ENCODE results near the gene PTCD1.
"Not testable (repeated sequence)": the region's sequence is repeated elsewhere in the genome, so short reads cannot be mapped to it uniquely, and the experiment has no call there.

The PTCD1 gene

DNA sequence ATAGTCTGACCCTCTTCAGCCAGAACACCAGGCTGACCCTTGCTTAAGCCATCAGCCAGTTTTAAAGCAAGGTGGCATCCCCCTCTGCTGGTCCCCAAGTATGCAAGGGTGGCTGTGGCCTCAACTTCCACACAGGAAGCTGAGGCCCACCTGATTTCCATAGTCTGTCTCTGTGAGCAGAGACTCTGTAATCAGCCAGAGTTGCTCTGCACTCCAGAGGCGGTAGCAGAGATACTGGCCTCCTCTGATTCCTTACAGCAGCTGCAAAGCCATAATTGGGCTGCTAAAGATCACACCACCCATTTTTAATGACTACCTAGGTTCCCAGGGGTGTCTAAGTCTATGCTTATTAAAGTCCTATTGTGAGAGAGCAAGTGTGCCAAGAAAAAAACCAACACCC lies 32.0 kb downstream of the PTCD1 start:
- DNase-seq, result no peak

GRCh38 chr7:99404977-99405320 lies 33.6 kb downstream of the PTCD1 start:
- DNase-seq, result no peak

DNA sequence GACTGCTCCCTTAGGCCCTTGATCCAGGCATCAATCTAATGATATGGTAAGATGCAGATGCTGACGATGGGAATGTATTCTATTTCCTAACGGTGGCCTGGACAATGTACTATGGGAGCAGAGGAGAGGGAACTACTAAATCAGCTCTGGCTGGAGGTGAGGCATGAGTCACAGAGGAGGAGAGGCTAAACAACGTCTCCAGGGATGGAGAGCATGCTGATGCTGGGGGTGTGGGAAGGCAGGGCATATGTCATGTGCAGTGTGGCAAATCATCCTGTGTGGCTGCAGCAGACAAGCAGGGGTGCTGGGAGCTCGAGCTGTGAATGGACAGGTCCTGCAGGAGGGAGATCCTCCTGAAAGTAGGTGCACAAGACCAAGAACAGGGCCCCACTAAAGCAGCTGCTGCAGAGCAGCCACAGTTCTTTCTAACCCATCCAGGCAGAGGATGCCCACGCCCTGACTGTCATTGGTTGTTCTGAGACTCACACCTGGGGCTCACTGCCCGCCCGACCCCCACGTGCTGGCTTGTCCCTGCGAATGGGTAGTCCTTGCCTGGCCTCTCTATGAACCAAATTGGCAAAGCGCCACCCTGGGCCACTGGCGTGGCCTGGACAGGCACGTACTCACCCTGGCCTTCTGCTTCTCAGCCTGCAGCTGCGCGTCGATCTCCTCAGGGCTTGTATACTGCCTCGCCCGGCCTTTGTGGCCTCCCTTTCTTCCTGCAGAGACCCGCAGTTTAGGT lies 34.2 kb downstream of the PTCD1 start:
- DNase-seq, result no peak

GRCh38 chr7:99403764-99404163 lies 34.8 kb downstream of the PTCD1 start:
- no peak for DNase-seq

- DNase-seq, result no peak
Observed at GRCh38 chr7:99402854-99403253, 35.7 kb downstream of the PTCD1 start.

- no peak for DNase-seq
Observed at GRCh38 chr7:99399597-99399996, 39.0 kb downstream of the PTCD1 start.

DNA sequence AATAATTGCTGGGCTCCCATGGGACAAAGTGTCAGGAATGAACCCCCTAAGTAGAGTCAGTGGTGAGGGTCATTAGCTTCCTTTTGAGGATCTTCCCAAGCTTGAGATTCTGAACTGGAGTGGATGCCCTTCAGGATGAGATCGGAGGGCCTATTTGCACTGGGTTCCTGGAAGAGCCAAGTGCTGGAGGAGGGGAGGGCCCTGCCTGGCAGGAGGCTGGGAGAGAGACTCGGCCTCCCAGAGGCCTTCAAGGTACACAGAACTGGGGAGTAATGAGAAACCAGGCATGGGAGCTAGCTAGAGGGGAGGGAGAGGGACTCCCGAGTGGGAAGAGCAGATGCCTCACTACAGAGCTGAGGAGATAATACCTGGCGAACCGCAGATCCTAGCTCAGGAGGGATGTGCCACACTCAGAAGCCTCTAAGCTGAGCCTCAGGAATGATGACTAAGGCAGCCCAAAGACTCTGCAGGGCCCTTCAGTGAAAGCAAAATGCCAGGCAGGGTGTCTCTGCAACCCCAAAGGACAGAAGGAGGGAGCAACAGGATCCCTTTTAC lies 39.6 kb downstream of the PTCD1 start:
- DNase-seq, result no peak

- DNase-seq, result no peak
Observed at GRCh38 chr7:99397297-99397983, 41.2 kb downstream of the PTCD1 start.

- DNase-seq, result no peak
Observed at GRCh38 chr7:99396418-99397296, 41.9 kb downstream of the PTCD1 start.

DNA sequence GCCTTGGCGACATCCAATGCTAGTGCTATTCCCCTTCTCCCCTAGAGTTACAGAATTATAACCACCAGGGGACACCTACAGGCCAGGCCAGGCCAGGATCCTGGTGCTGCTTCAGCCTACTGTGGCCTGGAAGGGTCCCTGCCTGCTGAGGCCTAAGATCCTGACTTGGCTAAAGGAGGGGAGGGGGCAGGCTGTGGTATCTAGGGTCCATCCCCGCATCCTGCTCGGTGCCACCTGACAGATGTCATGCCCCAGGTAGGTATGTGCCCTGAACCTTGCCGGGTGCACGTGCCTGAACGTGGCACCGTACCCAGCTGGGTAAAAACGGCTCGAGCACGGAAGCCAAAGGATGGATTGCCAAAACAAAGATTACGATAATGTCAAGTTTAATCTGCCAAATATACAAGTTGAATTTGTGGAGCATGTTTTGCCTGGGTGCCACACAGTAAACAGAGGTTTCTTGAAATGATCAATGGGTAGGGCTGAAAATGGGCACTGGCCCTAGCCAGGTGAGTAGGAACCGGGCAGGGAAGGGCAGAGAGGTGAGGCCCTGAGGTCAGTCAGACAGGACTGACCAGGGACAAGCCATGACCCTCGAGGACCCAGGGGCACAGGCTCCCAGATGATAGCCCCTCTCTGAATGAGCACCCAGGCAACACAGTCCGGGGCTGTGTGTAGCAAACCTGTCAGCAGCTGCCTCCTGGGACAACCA lies 42.8 kb downstream of the PTCD1 start:
- no peak for DNase-seq

DNA sequence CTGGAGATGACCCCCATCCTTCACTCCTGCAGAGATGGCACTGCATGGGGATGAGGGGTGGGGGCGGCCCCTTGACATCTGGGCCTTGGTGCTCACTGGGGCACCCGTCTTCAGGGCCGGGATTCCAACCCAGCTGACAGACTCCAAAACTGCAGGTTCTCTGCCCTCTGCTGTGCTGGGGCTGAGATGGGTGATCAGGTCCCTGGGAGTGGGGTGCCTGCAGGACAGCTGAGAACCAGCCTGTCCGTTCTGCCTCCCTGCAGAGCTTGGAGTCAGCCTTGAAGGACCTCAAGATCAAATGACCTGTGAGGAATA lies 44.5 kb downstream of the PTCD1 start:
- no peak for DNase-seq

GRCh38 chr7:99393355-99394187 lies 45.0 kb downstream of the PTCD1 start:
- no peak for DNase-seq

DNA sequence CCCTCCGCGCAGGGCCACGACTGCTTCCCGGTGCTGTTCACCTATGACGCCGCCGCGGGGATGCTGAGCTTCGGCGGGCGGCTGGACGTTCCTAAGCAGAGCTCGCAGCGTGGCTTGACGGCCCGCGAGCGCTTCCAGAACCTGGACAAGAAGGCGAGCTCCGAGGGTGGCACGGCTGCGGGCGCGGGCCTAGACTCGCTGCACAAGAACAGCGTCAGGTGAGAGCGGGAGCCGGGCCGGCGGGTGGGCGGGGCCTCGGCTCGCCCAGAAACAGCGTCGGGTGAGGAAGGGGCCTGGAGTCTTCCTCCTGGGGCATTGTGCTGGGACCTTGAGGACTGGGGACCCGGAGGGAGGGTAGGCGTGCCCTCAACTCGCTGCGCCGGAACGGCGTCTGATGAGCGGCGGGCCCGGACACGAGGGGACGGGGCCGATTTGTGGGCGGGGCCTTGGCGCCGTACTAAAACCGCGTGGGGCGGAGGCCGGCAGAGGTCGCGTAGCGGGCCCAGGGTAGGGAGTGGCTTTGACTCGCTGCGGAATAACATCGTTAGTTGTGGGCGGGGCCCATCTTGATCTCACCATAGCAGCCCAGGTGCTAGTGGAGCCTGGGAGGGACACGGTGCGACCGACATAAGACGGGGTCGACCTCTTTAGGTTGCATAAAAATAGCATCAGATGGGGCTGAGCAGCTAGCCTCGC lies 45.8 kb downstream of the PTCD1 start:
- DNase-seq, result peak; percentile 90

DNA sequence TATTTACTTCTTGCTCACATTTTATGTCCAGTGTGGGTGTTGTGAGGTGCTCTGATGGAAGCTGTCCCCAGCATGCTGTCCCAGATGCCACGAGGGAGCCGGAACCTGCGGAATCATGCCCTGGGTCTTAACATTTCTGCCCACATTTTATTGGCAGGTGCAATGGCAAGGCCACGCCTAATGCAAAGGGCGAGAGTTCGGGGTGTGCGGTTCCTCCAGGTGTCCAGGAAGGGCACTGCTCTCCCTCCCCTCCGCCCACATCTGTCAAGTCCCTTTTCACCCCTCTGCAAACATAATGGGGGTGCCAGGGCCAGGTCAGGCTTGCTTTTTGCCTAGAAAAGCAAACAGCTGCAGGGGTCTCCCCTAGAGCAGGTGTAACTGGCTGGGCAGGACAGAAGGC lies 46.6 kb downstream of the PTCD1 start:
- no peak for DNase-seq

DNA sequence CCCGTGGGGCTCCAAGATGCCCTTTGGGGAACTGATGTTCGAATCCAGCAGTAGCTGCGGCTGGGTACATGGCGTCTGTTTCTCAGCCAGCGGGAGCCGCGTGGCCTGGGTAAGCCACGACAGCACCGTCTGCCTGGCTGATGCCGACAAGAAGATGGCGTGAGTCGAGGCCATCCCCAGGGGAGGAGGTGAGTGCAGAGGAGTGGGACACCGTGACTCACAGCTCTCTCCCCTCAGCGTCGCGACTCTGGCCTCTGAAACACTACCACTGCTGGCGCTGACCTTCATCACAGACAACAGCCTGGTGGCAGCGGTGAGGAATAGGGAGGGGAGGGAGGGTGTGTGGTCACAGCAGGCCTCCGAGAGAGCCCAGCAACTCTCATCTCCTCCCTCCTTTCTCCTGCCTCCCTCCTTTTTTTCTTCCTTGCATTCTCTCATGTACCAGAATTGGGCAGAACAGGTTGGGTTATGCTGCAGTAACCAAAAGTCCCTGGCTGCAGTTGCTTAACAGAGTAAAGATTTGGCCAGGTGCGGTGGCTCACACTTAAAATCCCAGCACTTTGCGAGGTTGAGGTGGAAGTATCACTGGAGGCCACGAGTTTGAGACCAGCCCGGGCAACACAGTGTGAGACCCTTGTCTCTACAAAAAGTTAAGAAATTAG lies 47.5 kb downstream of the PTCD1 start:
- no peak for DNase-seq

GRCh38 chr7:99389772-99390171 lies 48.8 kb downstream of the PTCD1 start:
- DNase-seq, result no peak

DNA sequence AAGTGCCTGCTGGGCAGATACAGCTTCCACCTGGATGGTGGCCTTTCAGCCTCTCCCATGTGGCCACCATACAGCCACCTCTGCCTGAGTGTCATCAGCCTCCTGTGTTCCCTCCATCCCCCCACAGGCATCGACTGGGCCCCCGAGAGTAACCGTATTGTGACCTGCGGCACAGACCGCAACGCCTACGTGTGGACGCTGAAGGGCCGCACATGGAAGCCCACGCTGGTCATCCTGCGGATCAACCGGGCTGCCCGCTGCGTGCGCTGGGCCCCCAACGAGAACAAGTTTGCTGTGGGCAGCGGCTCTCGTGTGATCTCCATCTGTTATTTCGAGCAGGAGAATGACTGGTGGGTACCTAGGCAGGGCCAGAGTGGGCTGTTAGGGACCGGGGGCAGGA lies 50.7 kb downstream of the PTCD1 start:
- DNase-seq, result no peak

DNA sequence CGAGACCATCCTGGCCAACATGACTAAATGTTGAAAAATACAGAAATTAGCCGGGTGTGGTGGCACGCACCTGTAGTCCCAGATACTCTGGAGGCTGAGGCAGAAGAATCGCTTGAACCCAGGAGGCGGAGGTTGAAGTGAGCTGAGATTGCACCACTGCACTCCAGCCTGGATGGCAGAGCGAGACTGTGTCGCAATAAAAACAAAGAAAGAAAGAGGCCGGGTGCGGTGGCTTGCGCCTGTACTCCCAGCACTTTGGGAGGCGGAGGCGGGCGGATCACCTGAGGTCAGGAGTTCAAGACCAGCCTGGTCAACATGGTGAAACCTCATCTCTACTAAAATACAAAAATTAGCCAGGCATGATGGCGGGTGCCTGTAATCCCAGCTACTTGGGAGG lies 51.4 kb downstream of the PTCD1 start:
- not testable (repeated sequence) for DNase-seq

DNA sequence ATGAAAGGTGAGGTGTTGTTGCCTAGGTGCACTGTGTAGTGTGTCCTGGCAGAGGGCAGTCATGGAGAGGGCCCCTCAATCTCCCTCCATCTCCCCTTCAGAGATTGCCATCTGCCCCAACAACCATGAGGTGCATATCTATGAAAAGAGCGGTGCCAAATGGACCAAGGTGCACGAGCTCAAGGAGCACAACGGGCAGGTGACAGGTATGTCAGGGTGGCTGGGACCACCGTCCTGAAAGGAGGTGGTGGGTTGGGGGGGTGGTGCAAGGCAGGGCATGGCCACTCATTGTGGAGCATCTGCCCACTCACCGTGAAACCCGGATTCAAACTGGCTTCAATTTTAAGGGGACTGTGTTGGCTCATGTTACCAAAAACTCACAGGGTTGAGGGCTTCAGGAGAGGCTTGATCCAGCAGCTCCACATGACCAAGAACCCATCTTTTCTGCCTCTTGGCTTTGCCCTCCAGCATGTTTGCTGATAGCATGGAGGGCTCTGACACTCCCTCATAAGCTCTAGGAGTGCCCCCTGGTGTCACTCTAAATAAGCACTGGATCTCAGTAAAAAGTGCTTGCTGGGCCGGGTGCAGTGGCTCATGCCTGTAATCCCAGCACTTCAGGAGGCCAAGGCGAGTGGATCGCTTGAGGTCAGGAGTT lies 51.9 kb downstream of the PTCD1 start:
- DNase-seq, result no peak

DNA sequence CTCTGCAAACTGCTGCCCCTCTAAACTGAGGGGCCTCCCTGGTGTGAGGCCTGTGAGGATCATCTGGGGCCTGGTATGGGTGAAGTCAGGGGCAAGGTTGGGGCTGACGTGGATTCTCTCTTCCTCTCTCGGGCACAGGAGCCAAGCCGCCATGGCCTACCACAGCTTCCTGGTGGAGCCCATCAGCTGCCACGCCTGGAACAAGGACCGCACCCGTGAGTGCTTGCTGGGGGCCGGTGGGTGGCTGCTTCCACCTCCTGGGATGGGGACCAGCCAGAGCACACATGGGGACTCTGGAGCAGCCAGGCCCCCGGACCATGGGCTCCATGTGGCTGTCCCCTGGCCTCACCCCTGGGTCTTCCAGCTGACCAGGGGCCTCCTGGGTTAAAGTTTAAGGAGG lies 53.0 kb downstream of the PTCD1 start:
- DNase-seq, result no peak
